Suprapubic skin (tissue), 3 donors: ENCODE measurements around the gene BICD1.

ENCODE experiments used
- CTCF ChIP-seq, 2 donors: fragments of 200-600 bp in 1 of 2; fragments of 450-650 bp in 1 of 2; sonication (generic) in 1 of 2; IDR thresholded peaks; one replicate each; pipeline ENCODE4 v1.5.1; 2016 to 2019; ENCODE audit warnings: antibody characterized with exemption in 2 of 2, mild to moderate bottlenecking in 1 of 2, moderate library complexity in 1 of 2
- EP300 ChIP-seq: sonication (generic); formaldehyde crosslinking; IDR thresholded peaks from one replicate; pipeline ENCODE4 v1.6.1; 2017; ENCODE audit warnings: antibody characterized with exemption
- POLR2A ChIP-seq, 2 donors: fragments of 450-650 bp; IDR thresholded peaks; one replicate each; pipeline ENCODE4 v1.6.1; 2017; ENCODE audit warnings: antibody characterized with exemption in 2 of 2, mild to moderate bottlenecking in 2 of 2, moderate library complexity in 2 of 2

- no peak for TF ChIP-seq CTCF (IDR thresholded peaks at IDR 0.05)
- no peak for TF ChIP-seq POLR2A (IDR thresholded peaks at IDR 0.05)
- TF ChIP-seq EP300: no peak
Observed at GRCh38 chr12:32176606-32177005, 70.0 kb downstream of the BICD1 start.
